Activated B cell treated with CpG ODN at 0.5 μM for 24 hours (primary cell): ENCODE measurements around the gene SERPINA1. TPM values are rescaled to one million over a fixed set of nuclear protein-coding genes. Genes with fewer than 3 reads are reported as not detected.

ENCODE experiments used
- ATAC-seq: fragments of 200-7000 bp; cut with Tn5 transposase; one replicate; pipeline ENCODE4 v1.10.0; 2021; ENCODE audit warnings: low read depth, mild to moderate bottlenecking, moderate library complexity
- CTCF ChIA-PET: fragments of 350-600 bp; sonication (Branson Sonifier 250); formaldehyde crosslinking; loops from one replicate; lab custom pipeline; 2021; ENCODE audit warnings: antibody characterized with exemption; lab: Charles Lee
- POLR2A ChIA-PET: fragments of 350-600 bp; sonication (Branson Sonifier 250); formaldehyde crosslinking; loops from one replicate; lab custom pipeline; 2021; ENCODE audit warnings: antibody characterized with exemption; lab: Charles Lee
- DNase-seq: peaks from one replicate; pipeline ENCODE4 v3.0.0; 2022
- H3K27ac Mint-ChIP-seq: one replicate; pipeline ENCODE4 v1.8.0; 2020; ENCODE audit warnings: mixed read lengths
- H3K27me3 Mint-ChIP-seq: one replicate; pipeline ENCODE4 v1.8.0; 2021; ENCODE audit warnings: mixed read lengths
- H3K36me3 Mint-ChIP-seq: one replicate; pipeline ENCODE4 v1.8.0; 2021; ENCODE audit warnings: low read depth, mixed read lengths
- H3K4me1 Mint-ChIP-seq: one replicate; pipeline ENCODE4 v1.8.0; 2021; ENCODE audit warnings: mixed read lengths
- H3K4me3 Mint-ChIP-seq: one replicate; pipeline ENCODE4 v1.8.0; 2020; ENCODE audit warnings: mild to moderate bottlenecking, mixed read lengths
- H3K9me3 Mint-ChIP-seq: one replicate; pipeline ENCODE4 v1.8.0; 2020; ENCODE audit warnings: mixed read lengths
- intact Hi-C: fragments of 100-400 bp; cut with micrococcal nuclease; formaldehyde crosslinking; loops from one replicate; pipeline ENCODE4 v1.15.1; 2024
- total RNA-seq: library from RNA; stranded (reverse); gene quantifications from 2 replicates; pipeline ENCODE4 v1.2.3, GENCODE V29; 2022
- TF ChIP-seq, protein P1 (sequence below): fragments of 200-600 bp; IDR thresholded peaks from one replicate; pipeline ENCODE4 v1.8.0; 2022; ENCODE audit warnings: antibody characterized with exemption, mild to moderate bottlenecking

The SERPINA1 gene
- total RNA-seq, 1 donor from 2014 or later, result 0.31 TPM

GRCh38 chr14:94366146-94366915 is 22.1 kb downstream of the SERPINA1 start, which contains the start of gene SERPINA2:
SERPINA2 (minus strand) TSS chr14:94366698.
- H3K27me3 Mint-ChIP-seq, result peaks cover 4% of the 10 kb centered on the region
- no peak within 1 kb of the TSS for H3K27ac Mint-ChIP-seq
- H3K36me3 Mint-ChIP-seq, result no peaks in the 10 kb centered on the region
- TF ChIP-seq, protein P1, sequence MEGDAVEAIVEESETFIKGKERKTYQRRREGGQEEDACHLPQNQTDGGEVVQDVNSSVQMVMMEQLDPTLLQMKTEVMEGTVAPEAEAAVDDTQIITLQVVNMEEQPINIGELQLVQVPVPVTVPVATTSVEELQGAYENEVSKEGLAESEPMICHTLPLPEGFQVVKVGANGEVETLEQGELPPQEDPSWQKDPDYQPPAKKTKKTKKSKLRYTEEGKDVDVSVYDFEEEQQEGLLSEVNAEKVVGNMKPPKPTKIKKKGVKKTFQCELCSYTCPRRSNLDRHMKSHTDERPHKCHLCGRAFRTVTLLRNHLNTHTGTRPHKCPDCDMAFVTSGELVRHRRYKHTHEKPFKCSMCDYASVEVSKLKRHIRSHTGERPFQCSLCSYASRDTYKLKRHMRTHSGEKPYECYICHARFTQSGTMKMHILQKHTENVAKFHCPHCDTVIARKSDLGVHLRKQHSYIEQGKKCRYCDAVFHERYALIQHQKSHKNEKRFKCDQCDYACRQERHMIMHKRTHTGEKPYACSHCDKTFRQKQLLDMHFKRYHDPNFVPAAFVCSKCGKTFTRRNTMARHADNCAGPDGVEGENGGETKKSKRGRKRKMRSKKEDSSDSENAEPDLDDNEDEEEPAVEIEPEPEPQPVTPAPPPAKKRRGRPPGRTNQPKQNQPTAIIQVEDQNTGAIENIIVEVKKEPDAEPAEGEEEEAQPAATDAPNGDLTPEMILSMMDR, result no peak
- ChIA-PET POLR2A (no interaction called here), CTCF (no interaction called here)
- intact Hi-C loops, result no loop called here
- ATAC-seq (no peak), DNase-seq (no peak)
- H3K4me1 Mint-ChIP-seq, result no peaks in the 10 kb centered on the region
- no peaks in the 10 kb centered on the region for H3K9me3 Mint-ChIP-seq
- H3K4me3 Mint-ChIP-seq, result no peak within 1 kb of the TSS

DNA sequence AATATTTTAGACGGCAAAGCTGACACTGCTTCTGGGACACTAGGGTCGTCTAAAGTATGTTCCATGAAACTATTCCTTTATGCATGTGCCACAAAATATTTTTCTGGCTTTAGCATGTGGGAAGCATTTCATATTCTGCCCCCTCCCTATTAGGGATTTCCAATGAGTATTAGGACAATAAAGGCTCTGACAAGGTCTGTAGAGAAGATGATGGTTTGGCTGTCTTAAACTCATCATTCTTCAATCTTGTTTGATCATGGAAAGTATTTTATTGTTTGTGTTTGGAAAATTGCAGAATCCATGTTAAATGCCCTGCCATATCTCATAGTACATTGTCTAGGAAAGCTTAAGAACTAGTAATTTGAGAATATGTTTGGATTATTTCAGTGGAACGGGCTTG is 22.8 kb downstream of the SERPINA1 start:
- H3K36me3 Mint-ChIP-seq, result no peaks in the 10 kb centered on the region
- CTCF ChIA-PET, result no interaction called here
- no peak overlapping the region for H3K4me3 Mint-ChIP-seq
- TF ChIP-seq, protein P1, result no peak
- no peaks in the 10 kb centered on the region for H3K9me3 Mint-ChIP-seq
- POLR2A ChIA-PET, result no interaction called here
- ATAC-seq, result no peak
- H3K27me3 Mint-ChIP-seq, result peaks cover 9% of the 10 kb centered on the region
- no peak for DNase-seq
- intact Hi-C loops, result loop anchor here (2.0 kb wide), 1 partner anchor 13 kb away; no protein-coding TSS in a partner anchor
- no peak overlapping the region for H3K27ac Mint-ChIP-seq
- no peaks in the 10 kb centered on the region for H3K4me1 Mint-ChIP-seq

DNA sequence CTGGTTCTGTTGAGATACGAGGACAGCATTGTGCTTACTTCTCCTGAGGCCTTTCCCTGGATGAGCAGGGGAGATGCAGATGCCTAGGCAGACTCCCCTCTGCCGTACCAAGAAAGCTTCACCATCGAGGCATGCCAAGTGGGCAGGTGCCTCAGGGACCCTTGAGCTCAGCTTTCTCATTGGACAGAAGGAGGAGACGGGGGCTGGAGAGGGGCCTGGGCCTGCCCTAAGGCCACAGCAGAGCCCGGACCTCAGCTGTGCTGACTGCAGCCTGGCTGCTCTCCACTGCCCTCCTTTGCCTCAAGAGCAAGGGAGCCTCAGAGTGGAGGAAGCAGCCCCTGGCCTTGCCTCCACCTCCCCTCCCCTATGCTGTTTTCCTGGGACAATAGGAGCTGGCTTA is 23.4 kb downstream of the SERPINA1 start:
- ATAC-seq, result no peak
- H3K9me3 Mint-ChIP-seq, result no peaks in the 10 kb centered on the region
- no peak overlapping the region for H3K27ac Mint-ChIP-seq
- DNase-seq, result no peak
- no peaks in the 10 kb centered on the region for H3K36me3 Mint-ChIP-seq
- TF ChIP-seq, protein P1, result no peak
- intact Hi-C loops, result loop anchor here (2.0 kb wide), 1 partner anchor 14 kb away; no protein-coding TSS in a partner anchor
- no peaks in the 10 kb centered on the region for H3K4me1 Mint-ChIP-seq
- POLR2A ChIA-PET, result no interaction called here
- CTCF ChIA-PET, result no interaction called here
- H3K27me3 Mint-ChIP-seq, result peaks cover 13% of the 10 kb centered on the region
- H3K4me3 Mint-ChIP-seq, result no peak overlapping the region

DNA sequence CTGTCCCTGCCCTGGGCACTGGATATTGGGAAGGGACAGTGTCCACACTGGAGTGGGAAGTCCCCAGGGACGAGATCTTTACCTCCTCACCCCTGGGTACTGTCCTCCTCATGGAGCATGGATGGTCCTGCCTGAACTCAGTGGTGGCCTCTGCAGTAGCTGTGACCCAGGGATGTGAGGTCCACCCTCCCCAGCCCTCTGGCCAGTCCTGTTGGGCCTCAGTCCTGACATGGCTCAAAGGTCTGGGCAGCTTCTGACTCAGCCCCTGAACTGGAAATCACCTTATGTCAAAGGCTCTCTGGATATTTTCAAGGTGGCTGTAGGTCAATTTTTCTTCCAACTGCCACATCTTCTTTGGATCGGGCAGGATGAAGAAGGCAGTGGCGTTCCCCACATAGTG is 24.4 kb downstream of the SERPINA1 start:
- H3K9me3 Mint-ChIP-seq, result no peaks in the 10 kb centered on the region
- H3K36me3 Mint-ChIP-seq, result no peaks in the 10 kb centered on the region
- no peak overlapping the region for H3K4me3 Mint-ChIP-seq
- intact Hi-C loops, result loop anchor here (2.0 kb wide), 1 partner anchor 15 kb away; no protein-coding TSS in a partner anchor
- no peak for DNase-seq
- H3K27me3 Mint-ChIP-seq, result peaks cover 11% of the 10 kb centered on the region
- POLR2A ChIA-PET, result no interaction called here
- ATAC-seq, result no peak
- no peak overlapping the region for H3K27ac Mint-ChIP-seq
- no peaks in the 10 kb centered on the region for H3K4me1 Mint-ChIP-seq
- CTCF ChIA-PET, result no interaction called here
- TF ChIP-seq, protein P1, result no peak

DNA sequence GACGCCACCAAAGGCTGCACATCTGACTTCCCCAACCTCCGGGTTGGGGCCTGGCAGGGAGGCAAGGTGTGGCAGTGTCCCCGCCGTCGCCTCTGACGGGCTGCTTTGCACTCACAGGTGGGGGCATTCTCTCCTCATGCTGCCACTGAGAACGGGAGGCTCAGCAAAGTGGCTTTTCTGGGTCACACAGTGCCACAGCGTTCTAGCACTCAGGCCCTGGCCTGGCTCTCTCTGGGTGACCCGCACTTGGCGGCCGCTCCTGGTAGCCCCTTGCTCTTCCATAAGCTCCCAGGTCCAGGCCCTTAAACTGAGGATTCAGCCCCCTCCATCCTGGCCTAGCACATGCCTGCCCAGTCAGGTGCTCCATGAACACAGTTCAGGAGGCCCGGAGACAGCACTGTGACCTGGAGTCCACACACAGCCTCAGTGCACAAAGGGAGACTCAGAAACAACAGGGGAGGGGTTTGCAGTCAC is 25.2 kb downstream of the SERPINA1 start:
- Mint-ChIP-seq H3K4me3 (no peak overlapping the region), H3K27ac (no peak overlapping the region), H3K36me3 (no peaks in the 10 kb centered on the region), H3K9me3 (no peaks in the 10 kb centered on the region), H3K4me1 (no peaks in the 10 kb centered on the region), H3K27me3 (peaks cover 8% of the 10 kb centered on the region)
- ATAC-seq, result no peak
- TF ChIP-seq, protein P1, result no peak
- intact Hi-C loops, result no loop called here
- DNase-seq, result no peak
- POLR2A ChIA-PET, result no interaction called here
- CTCF ChIA-PET, result no interaction called here
